HG03135 (cell line): ENCODE results near the gene CYP4B1.
"Not testable (repeated sequence)": the region's sequence is repeated elsewhere in the genome, so short reads cannot be mapped to it uniquely, and the experiment has no call there.

Experiments used
- ATAC-seq: cut with Tn5 transposase; IDR thresholded peaks from one replicate; pipeline ENCODE4 v1.9.1; 2021; ENCODE audit warnings: mild to moderate bottlenecking, moderate library complexity; ENCODE audit not compliant: unreplicated experiment

CYP4B1 gene

DNA sequence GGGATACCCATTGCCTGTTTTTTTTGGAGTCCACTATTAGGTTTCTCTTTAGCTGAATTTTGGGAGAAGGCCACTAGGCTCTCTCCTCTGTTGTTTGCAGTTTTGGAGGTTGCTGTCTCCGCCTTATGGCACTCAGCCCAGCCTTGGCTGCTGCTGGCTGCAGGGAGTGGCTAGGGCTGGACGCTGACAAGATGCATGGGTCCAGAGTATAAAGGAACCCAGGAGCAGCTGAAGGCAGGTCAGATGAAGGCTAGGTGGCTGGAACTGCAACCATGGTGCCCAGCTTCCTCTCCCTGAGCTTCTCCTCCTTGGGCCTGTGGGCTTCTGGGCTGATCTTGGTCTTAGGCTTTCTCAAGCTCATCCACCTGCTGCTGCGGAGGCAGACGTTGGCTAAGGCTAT lies at the start of gene CYP4B1:
CYP4B1 (plus strand) TSS at position 237 of the 400 bp plus-strand sequence; CDS start at position 273, 36 bp downstream.
- ATAC-seq, result no peak

DNA sequence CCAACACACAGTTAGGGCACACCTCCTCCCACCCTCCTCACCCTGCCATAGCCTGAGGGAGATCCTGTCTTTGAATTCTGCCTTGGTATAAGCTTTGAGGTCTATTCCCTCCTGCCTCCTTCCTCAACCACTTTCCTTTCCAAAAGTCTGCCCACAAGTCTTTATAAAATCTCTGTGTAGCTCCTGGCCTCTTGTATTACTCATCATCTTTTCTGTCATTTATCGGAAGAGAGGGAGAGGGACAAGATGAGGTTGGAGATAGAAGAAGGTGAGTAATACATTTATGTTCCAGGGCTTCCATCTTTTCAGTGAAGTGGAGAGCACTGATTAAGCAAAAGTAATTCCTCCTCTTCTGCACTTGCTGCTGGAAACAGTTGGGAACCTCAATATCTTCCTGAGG lies 49.4 kb upstream of the CYP4B1 start:
- no peak for ATAC-seq

DNA sequence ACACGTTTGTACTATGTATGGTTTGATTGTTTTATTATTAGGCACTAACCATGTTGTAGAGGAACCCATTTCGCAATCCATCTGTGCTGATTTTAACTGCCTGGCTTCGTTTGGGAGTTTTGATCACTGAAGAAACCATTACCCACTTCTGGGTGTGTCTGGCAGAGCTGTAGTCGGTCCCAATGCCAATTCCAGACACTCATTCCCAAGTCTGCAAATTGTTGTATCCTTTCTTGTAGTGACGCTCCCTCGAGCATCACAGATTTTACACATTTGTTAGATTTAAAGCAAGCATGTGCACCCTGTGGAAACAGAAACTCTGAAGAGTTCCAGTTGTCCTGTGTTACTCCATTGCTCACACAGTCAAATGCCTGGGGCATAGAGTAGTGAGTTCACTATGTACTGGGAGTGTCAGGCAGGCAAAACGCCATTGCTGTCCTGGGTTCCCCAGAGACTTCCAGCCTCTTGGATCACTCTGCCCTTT lies 48.9 kb upstream of the CYP4B1 start:
- no peak for ATAC-seq

DNA sequence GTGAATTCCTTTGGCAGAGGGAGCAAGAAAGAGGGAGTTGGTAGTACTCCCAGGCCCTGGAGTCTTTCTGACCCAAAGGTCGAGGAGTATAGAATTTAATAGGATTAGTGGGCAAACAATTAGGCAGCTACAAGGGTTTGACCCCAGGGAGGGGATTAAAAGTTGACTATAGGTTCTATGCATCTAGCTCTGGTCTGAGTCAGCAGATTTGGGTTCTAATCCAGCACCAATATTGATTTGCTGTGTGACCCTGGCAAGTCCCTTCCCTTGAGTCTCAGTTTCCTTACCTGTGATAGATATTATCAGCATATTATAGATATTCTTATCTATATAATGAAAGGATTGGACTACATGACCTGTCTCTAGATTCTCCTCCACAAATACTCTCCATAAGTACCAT lies 44.9 kb upstream of the CYP4B1 start:
- ATAC-seq, result no peak

DNA sequence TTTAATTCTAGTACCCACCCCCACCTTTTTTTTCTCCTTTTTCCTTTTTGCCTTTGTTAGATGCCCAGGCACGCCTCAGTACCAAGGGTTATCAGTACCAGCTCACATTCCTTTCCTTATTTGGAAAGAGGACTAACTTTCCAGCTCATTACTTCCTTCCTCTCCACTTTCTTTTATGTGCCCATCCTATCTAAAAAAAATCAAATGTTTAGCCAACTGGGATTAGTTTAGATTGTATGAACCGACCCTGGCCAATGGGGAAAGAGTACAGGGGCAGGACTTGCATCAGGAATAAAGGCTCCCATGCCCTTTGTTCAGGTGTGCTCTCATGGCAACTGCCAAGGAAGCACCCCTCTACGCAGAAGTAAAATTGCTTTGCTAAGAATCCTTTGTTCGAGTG lies 44.1 kb upstream of the CYP4B1 start:
- ATAC-seq, result not testable (repeated sequence)

DNA sequence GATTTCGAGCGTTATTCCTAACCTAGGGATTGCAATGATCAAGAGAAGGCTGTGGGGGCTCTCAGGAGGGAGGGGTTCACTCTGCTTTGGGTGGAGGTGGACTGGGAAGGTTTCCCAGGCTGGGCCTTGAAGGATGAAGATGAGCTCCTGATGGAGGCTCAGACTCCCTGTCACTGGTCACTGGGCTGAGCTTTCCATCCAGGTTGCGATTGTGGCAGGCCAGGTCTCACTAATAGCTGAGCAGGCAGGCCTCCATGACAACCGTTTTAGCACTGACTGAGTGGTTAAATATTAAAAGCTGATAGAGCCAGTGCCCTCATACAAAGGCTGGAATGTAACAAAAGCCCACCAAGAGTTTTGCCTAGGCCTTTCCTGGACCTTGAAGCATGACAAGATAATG lies 43.7 kb upstream of the CYP4B1 start:
- no peak for ATAC-seq

DNA sequence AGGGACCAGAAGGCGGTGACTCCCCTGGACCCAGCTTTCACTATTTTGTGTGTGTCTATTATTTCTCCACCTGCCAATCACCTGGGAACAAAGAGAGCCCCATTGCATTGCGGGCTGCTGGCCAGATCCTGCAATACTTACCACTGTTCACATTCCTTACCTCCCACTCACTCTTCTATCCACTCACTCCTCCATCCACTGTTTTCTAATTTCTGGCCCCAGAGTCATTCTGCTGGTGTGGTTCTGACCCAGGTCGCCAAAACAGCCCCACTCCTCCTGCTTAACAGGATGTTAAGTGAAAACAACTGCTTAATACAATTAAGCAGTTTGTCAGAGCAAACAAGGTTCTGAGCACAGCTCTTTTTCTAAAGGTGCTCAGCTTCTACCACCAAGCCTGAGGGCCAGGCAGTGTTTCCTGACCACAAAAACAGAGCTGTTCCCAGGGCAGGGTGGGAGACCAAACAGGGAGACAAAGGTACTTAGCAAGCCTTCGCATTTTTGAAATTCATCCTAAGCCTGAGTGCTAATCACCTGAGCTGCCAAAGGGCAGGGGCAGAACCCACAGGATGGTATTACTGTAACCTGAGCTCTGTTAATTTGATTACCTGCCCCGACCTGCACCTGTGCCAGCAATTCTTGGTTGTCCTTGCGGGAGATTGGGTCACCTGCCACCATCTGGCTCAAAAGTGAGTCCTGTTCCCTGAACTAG lies 41.4 kb upstream of the CYP4B1 start:
- ATAC-seq, result no peak

DNA sequence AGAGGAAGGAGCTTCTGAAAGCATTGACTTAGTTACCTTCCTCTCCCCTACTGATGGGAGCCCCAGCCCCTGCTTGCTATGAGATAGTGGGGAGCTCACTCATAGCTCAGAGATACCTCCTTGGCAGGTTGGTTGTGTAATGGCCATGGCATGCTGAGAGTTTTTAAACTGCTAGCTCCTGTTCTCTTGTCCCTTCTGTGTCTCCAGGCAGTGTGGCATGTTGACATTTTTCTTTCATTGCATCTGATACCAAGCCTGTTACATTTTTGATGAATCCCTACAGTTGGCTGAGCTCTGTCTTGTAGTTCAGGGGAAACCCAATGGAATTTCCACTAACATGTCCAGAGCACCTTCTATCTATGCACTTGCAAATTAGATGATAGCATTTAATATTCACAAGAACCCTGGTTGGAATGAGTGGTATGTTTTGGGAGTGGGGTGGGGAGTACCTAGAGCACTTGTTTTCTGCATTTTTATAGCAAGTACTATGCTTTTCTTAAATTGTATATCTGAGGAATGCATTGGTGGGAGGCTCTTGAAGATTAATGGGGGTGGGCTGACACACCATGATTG lies 40.8 kb upstream of the CYP4B1 start:
- no peak for ATAC-seq

DNA sequence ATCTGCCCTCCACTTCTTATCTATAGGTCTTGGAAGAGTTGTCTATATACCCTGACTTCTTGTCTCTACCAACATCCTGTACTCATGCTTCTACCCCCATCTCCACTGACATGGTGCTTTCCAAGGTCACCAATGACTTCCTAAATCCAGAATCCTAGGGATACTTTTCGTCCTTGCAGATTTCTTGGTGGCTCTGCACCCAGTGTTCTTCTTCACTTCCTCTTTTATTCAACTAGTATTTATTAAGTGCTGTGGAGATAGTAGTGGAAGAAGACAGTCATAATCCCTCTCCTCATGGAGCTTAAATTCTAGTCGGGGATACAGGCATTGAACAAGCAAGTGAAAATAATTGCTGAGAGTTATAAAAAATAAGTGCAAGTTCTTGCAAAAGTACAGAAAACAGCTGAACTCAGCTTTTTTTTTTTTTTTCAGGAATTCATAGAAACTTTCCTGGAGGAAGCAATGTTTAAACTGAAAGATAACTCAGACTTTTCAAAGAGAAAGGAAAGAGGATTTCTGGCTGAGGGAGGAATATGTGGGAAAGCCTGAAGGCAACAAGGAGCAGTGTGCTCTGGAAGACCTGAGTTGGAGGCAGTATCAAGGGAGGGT lies 38.2 kb upstream of the CYP4B1 start:
- ATAC-seq, result no peak

DNA sequence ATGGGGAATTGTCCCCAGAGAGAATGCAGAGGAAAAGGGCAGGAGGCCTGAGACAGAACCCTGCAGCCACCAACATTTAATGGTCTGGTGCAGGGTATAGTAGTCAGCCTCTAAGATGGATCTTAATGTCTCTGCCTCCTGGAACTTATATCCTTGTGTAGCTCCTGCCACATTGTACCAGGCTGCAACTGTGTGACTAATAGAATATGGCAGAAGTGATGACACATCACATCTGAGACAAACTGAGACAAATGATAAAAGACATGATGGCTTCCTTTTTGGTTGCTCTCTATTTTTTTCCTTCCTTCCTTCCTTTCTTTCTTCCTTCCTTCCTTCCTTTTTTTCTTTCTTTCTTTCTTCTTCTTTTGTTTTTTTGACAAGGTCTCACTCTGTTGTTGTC lies 37.1 kb upstream of the CYP4B1 start:
- ATAC-seq, result no peak

DNA sequence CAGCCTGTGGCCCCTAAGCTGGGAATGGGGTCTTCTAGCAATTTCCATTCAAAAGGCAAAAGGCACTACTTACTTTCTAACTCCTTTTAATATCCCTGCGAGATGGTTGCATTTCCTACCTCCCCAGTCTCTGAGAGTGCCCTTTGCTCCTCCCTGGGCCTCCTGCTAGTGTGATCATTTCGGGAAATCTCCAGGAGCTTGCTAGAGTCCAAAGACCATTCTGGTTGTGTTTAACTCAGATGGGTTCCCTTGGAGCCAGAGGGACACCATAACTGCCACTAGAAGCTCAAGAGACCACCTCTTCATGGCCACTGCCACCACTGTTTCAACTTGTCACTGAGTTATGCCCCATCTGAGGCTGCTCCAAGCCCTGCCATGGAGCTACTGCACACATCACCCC lies 34.4 kb upstream of the CYP4B1 start:
- no peak for ATAC-seq

DNA sequence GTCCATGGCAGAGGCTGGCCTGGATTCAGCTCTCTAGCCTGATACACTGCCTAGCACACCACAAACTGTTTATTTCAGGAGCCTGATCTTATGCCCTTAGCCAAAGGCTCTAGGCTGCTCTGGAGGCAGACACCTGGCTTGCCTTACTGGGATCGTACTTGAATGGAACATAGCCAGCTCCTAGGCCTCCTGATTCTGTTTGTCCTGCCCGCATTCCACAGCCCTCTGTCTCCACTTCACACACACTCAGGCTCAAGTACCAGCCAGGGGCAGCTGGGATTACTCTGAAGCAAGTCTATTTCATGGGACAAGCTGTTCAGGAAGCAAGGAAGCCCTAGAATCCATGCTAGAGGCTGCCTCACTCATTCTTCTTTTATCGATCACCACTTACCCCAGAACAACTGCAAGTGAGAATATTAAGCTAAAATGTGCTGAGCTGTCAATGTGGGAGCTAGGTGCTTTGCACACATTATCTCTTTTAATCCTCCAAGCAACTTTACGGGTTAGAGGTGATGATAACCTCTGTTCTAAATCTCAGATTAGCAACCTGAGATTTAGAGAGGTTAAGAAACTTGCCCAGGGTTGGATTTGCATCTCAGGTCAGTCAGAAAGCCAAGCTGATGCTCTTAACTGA lies 31.1 kb upstream of the CYP4B1 start:
- no peak for ATAC-seq

DNA sequence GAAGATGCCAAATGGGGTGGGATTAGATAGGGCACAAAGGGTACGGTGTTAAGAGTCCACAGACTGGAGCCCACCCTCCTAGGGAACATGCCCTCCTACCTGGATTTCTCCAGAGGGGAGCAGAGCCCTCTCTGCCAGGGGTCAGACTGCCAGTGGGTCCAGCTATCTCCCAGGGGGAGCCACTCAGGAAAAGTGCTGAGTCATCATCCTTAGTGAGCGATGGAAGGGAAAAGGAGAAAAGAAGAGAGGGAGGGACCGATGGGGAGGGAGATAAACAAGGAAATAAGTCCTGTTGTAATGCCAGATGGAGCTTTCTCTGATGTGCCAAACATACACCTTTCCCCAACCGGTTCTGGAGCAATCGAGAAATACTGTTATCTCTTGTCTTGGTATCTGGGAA lies 30.4 kb upstream of the CYP4B1 start:
- no peak for ATAC-seq

DNA sequence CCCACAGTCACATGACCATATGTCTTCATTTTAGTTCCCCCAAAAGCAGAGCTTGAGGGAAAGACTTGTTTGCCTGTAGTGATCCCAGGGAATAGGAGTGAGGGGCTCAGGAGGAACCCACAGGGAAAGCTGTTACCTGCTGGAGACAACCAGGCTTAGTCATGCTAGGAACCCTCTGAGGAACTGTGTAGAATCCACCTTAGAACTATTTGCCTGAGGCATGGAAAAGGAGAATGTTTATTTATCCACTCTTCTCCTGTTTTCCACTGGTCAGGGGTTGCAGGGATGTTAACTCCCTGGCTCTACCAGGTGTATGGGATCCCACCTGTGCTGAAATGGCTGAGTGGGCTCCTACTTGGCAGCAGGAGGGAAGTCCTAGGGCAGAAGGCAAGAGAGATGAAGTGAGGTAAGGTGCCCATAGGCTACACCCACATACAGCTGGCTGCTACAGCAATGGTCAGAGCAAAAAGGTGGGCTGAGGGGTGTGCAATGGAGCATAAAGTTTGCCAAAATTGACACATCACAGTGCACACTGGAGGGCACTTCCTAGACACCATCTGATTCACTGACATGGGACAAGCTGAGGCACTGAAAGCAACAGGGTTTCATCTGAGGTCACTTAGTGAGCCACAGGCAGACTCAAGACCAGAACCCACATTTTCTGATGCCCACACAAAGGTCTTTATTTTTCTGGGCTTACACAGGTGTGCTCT lies 29.7 kb upstream of the CYP4B1 start:
- ATAC-seq, result no peak

DNA sequence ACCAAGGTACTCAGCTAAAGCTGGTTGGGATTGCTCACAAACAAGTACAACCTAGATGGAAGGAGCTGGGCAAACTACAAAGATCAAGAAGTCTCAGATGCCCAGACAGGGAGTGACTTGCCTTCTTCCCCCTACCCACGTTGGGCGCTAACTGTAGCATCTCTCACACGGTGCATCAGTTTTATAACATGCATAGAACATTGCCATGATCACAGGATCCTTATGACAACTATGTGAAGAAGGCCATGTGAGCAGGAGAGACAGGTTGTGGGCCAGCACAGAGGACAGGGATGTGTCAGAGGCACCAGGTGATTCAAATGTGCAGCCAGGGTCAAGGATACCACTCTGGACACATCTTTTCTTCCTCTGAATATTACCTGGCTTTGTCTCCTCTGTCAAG lies 28.3 kb upstream of the CYP4B1 start:
- no peak for ATAC-seq

DNA sequence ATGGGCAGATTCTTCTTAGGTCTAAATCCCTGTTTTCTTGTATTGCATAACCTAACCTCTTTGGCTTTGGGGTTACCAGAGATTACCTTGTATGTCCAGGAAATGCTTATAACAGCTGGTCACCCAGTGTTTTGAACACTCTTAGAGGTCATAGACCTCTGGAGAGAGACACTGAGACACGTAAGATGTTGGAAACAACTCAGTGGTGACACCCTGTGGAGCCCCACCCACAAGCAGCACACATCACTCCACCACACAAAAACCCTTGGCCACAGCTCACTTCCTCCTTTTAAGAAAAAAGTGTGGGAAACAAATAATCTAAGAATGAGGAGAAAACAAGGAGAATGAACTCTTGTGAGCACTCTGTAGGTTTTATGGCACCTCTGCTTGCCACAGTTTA lies 26.3 kb upstream of the CYP4B1 start:
- ATAC-seq, result no peak

DNA sequence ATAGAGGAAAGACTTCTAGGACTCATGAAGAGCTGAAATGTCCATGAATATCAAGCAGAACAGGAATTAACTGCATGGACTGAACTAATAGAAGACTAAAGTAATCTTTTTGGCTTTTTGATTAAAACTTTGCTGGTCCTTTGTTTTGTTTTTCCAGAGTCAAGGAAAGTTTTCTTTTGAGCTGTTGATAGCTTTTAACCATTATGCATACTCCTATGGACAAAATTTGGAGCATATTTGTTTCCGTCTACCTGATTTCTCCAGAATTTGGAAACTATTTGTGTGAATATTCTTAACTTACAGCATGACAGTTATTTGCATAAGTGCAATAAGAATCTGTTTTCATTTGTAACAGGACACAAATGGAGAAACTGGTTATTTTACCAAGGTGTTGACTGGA lies 24.5 kb upstream of the CYP4B1 start:
- ATAC-seq, result no peak

DNA sequence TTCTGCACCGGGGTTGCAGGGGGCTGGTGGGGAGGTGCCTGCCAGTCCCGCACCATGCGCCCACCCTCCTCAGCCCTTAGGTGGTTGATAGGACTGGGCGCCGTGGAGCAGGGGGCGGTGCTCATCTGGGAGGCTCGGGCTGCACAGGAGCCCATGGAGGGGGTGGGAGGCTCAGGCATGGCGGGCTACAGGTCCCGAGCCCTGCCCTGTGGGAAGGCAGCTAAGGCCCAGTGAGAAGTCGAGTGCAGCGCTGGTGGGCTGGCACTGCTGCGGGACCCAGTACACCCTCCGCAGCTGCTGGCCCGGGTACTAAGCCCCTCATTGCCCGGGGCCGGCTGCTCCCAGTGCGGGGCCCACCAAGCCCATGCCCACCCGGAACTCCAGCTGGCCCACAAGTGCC lies 20.4 kb upstream of the CYP4B1 start:
- not testable (repeated sequence) for ATAC-seq

DNA sequence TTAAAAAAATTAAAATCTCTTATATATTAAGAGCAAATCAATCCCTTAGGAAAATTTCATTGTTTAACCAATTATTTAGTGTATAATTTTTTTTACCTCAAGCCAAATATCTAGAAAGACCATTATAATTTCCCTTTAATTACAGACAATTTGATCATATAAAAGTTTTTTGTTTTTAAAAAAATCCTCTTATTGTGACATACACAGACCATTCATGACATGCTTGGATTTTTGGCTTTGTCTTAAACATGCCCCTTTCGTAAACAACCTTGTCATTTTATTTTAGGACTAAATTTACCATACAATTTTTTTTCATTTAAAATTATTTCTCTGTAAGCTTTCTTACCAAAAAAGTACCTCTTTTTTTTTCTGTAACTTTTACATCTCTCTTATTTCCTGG lies 14.2 kb upstream of the CYP4B1 start:
- no peak for ATAC-seq

DNA sequence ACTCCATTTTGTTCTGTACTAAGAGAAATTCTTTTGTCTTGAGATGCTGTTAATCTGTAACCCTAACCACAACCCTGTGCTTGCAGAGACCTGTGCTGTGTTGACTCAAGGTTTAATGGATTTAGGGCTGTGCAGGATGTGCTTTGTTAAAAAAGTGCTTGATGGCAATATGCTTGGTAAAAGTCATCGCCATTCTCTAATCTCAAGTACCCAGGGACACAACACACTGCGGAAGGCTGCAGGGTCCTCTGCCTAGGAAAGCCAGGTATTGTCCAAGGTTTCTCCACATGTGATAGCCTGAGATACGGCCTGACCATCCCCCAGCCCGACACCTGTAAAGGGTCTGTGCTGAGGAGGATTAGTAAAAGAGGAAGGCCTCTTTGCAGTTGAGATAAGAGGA lies 10.2 kb upstream of the CYP4B1 start:
- not testable (repeated sequence) for ATAC-seq

DNA sequence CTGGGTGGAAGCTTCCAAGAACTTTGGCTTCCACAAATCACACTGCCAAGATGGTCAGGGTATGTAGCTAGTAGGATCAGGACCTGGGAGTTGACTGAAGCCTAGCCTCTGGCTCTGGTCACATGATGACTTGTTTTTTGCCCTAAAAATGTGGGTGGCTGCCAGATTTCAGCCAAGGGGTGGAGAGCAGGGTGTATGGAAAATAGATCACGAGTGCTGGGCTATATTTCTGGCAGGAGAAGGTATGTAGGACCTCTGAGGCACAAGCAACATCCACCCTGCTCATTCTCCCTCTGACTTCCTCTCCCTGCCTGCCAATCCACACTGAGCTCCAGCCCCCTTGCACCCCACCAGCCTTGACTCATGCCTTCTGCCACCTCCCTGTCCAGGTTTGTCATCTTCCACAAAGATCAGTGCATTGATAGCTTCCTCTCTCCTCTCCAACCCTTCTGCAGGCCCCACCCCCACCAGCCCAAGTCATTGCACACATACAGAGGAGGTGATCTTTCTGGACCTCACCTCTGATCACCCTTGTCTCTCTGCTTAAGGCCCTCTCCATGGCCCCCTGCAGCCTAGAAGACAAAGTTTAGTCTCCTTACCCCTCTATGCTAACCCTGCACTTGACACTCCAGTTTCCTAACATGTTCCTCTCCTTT lies 8.3 kb upstream of the CYP4B1 start:
- no peak for ATAC-seq
